Measurements from ENCODE around the gene MXRA5.
"Not testable (repeated sequence)": the region's sequence is repeated elsewhere in the genome, so short reads cannot be mapped to it uniquely, and the experiment has no call there.

Gene MXRA5

DNA sequence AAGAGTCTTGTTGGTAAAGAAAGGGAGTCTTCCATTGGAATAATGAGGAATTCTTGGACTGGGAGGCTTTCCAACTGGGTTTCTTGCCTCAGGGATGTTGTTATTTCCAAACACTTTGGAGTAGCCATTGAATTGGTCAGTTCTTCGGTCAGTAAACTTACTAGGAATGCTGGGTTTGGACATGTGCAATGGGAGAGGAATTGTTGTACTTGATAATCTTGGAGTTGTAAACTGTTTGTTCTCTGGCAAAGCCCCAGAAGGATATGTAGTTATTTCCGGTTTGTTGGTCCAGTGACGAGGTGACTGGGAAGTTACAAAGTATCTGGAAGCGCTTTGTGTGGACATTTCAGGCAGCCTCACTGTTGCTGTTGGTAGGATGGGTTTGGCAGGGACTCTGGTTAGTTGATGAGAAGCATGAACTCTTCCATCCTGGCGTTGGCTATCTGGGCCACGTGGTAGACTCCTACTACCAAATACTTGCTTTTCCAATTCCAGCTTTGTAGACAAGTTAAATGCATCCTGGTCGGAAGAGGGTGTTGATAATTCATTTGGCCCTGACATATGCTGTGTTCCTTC lies 25.9 kb downstream of the MXRA5 start:
- DNase-seq (ENCODE audit: low read depth in 3 of 3) = no peak

GRCh38 chrX:3317191-3317718 lies 29.2 kb downstream of the MXRA5 start:
- DNase-seq (ENCODE audit: low read depth in 3 of 3) = no peak

GRCh38 chrX:3312109-3312508 lies 34.3 kb downstream of the MXRA5 start:
- DNase-seq (ENCODE audit: low read depth in 3 of 3) = no peak

GRCh38 chrX:3307881-3308280 lies 38.6 kb downstream of the MXRA5 start:
- no peak for DNase-seq (ENCODE audit: low read depth in 3 of 3)

DNA sequence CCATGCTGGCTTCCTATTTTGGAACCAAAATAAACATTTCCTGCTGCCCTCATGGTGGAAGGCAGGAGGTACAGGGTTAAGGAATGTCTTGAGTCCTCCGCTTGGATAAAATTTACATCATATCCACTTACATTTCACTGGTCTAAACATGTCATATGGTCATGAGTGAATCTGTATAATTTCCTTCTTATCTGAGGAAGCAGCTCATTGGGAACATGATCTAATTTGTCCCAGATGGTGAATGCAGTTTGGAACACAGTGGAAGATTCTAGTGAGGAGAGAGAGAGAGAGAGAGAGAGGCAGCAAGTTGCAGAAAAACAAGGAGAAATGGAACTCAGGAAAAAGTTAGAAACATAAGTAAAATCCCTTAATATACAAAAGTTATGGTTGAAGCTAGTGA lies 46.8 kb downstream of the MXRA5 start:
- DNase-seq (ENCODE audit: low read depth in 3 of 3) = no peak

GRCh38 chrX:3295731-3296130 lies 50.7 kb downstream of the MXRA5 start:
- DNase-seq (ENCODE audit: low read depth in 3 of 3) = no peak

- DNase-seq (ENCODE audit: low read depth in 3 of 3) = no peak
Observed at GRCh38 chrX:3293251-3293650, 53.2 kb downstream of the MXRA5 start.

- no peak for DNase-seq (ENCODE audit: low read depth in 3 of 3)
Observed at GRCh38 chrX:3290561-3290960, 55.9 kb downstream of the MXRA5 start.

GRCh38 chrX:3286196-3286945 lies 60.1 kb downstream of the MXRA5 start:
- DNase-seq (ENCODE audit: low read depth in 3 of 3) = no peak

- no peak for DNase-seq (ENCODE audit: low read depth in 3 of 3)
Observed at GRCh38 chrX:3280706-3281105, 65.7 kb downstream of the MXRA5 start.

- not testable (repeated sequence) for DNase-seq (ENCODE audit: low read depth in 3 of 3)
Observed at GRCh38 chrX:3273668-3274067, 72.8 kb downstream of the MXRA5 start.

GRCh38 chrX:3271834-3272186 lies 74.6 kb downstream of the MXRA5 start:
- no peak for DNase-seq (ENCODE audit: low read depth in 3 of 3)

GRCh38 chrX:3271183-3271833 lies 75.1 kb downstream of the MXRA5 start:
- no peak for DNase-seq (ENCODE audit: low read depth in 3 of 3)

DNA sequence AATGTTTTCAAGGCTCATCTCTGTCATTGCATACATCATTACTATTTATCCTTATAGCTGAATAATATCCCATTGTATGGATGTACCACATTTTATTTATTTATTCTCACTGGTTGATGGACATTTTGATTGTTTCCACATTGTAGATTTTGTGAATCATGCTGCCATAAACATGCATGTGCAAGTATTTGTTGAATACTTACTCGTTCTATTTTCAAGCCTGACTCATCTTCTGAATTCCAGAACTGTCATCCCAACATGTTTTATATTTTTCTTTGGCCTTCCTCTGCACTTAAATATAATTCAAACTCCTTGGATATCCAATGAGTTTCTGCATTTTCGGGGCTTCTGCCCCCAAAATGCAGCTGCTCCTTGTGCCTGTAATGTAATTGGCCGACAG lies 77.6 kb downstream of the MXRA5 start:
- DNase-seq (ENCODE audit: low read depth in 3 of 3) = no peak

DNA sequence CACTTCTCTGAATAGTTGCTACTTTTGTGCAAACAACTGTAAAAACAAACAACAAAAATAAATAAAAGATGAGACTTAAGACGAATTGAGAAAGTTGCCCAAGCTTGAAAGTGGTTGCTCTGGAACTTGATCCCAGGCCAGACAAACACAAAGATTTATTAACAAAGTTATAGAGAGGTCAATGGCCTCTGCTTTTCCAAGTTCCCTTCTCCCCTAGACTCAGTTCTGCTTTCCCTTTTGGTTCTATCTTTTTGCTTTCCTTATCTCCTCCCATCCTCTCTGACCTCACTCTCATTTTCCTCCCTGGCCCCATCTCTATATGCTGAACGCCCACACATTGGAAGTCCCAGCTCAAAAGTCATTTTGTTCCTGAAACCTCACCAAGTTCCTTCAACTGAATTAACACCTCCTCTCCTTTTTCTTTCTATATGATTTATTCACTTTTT lies 82.7 kb downstream of the MXRA5 start:
- DNase-seq (ENCODE audit: low read depth in 3 of 3) = no peak

- DNase-seq (ENCODE audit: low read depth in 3 of 3) = no peak
Observed at GRCh38 chrX:3262901-3263300, 83.6 kb downstream of the MXRA5 start.
